ENCODE results near the gene SPN.

DNA sequence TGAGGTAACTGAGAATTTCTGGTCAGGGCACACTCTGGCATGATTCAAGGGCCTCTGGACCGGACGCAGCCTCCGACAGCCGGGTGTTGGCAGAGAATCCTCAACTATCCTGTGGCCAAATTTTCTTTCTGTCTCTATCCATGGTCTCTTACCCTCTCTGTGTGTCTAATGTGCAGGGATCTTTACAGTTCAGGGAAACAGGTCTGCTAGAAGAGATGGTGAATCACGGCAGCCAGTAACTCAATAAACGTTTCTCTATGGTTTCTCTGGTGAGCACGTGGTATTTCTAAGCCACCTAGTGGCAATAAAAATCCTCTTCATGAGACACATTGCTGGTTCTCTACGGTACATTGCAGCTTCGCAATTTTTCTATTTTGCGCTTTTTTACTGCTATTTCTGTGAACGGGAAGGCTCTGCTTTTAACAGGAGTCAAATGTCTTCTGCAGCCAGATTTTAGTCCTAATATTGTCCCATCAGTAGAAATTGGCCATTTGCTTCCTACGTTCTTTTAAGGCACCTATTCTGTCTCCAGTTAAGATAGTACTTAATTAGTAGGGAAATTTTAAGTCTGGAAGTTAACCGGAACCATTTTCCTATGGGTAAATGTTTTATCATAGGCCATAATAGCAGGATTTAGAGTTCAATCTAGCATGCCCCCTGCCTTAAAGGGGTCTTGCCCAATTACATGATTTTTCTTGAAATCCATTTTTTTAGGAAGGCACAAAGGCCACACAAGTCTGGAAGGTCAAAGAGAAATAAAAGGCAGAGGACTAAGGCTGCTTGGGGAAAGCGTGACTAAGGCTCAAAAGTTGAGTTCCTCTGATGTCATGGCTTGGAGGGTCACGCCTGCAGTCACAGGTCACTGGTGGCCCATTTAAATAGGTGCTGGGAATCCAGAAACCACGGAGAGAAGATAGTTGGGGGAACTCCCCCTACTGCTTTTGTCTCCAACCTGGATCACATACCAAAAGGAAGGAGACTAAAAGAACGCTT is 47.5 kb downstream of the SPN start:
- TF ChIP-seq, protein P1, sequence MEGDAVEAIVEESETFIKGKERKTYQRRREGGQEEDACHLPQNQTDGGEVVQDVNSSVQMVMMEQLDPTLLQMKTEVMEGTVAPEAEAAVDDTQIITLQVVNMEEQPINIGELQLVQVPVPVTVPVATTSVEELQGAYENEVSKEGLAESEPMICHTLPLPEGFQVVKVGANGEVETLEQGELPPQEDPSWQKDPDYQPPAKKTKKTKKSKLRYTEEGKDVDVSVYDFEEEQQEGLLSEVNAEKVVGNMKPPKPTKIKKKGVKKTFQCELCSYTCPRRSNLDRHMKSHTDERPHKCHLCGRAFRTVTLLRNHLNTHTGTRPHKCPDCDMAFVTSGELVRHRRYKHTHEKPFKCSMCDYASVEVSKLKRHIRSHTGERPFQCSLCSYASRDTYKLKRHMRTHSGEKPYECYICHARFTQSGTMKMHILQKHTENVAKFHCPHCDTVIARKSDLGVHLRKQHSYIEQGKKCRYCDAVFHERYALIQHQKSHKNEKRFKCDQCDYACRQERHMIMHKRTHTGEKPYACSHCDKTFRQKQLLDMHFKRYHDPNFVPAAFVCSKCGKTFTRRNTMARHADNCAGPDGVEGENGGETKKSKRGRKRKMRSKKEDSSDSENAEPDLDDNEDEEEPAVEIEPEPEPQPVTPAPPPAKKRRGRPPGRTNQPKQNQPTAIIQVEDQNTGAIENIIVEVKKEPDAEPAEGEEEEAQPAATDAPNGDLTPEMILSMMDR (IDR thresholded peaks at IDR 0.05; ENCODE audit: insufficient read depth, low read length) = peak; percentile 20
- no peak for TF ChIP-seq GABPA (IDR thresholded peaks at IDR 0.05; ENCODE audit: low read depth)
- no peak for TF ChIP-seq POLR2AphosphoS5 (IDR thresholded peaks at IDR 0.05; ENCODE audit: low read depth)
- TF ChIP-seq, protein P2, sequence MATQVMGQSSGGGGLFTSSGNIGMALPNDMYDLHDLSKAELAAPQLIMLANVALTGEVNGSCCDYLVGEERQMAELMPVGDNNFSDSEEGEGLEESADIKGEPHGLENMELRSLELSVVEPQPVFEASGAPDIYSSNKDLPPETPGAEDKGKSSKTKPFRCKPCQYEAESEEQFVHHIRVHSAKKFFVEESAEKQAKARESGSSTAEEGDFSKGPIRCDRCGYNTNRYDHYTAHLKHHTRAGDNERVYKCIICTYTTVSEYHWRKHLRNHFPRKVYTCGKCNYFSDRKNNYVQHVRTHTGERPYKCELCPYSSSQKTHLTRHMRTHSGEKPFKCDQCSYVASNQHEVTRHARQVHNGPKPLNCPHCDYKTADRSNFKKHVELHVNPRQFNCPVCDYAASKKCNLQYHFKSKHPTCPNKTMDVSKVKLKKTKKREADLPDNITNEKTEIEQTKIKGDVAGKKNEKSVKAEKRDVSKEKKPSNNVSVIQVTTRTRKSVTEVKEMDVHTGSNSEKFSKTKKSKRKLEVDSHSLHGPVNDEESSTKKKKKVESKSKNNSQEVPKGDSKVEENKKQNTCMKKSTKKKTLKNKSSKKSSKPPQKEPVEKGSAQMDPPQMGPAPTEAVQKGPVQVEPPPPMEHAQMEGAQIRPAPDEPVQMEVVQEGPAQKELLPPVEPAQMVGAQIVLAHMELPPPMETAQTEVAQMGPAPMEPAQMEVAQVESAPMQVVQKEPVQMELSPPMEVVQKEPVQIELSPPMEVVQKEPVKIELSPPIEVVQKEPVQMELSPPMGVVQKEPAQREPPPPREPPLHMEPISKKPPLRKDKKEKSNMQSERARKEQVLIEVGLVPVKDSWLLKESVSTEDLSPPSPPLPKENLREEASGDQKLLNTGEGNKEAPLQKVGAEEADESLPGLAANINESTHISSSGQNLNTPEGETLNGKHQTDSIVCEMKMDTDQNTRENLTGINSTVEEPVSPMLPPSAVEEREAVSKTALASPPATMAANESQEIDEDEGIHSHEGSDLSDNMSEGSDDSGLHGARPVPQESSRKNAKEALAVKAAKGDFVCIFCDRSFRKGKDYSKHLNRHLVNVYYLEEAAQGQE (IDR thresholded peaks at IDR 0.05; ENCODE audit: insufficient replicate concordance, low read depth) = no peak
- no peak for TF ChIP-seq SPI1 (IDR thresholded peaks at IDR 0.05; ENCODE audit: borderline replicate concordance, low read depth)
